A549 (cell line): ENCODE data around the gene POLR3A. TPM values are rescaled to one million over a fixed set of nuclear protein-coding genes. Genes with fewer than 3 reads are reported as not detected.

Experiments used
- ATAC-seq, 2 experiments: fragments of 200-7000 bp in 1 of 2; fragments of >200 bp in 1 of 2; cut with Nextera tagmentation in 1 of 2; cut with Tn5 transposase in 1 of 2; 3 replicates each; pipeline versions ENCODE4 v1.8.0 to v1.9.1; 2018 to 2020; ENCODE audit warnings: mild to moderate bottlenecking in 1 of 2, moderate library complexity in 1 of 2
- CTCF ChIA-PET: fragments of 300-600 bp; sonication (Branson Sonifier 250); formaldehyde crosslinking; extraction: SDS; loops from one replicate; lab custom pipeline; 2021; ENCODE audit warnings: antibody characterized with exemption, inconsistent platforms; lab: Yijun Ruan, JAX
- POLR2A ChIA-PET: fragments of 350-600 bp; formaldehyde crosslinking; extraction: SDS; loops from one replicate; lab custom pipeline; 2021; ENCODE audit warnings: antibody characterized with exemption, inconsistent platforms; lab: Yijun Ruan, JAX
- DNase-seq, 2 experiments: peaks; one replicate each; pipeline versions ENCODE4 v3.0.0 to v3.0.0-alpha.2; 2011 to 2016; ENCODE audit warnings: low read depth in 1 of 2, low spot score in 1 of 2
- FAIRE-seq: peaks from 2 replicates; lab custom pipeline; 2011; peaks lifted over from hg19 to GRCh38; lab: Jason Lieb, UNC
- H3K27ac ChIP-seq, 2 experiments: fragments of >200 bp; sonication (Bioruptor Twin); formaldehyde crosslinking; 3 replicates each; pipeline ENCODE4 v1.5.1; 2016 to 2017
- H3K4me1 ChIP-seq: fragments of >200 bp; sonication (Bioruptor Twin); formaldehyde crosslinking; 3 replicates; pipeline ENCODE4 v1.6.1; 2016
- H3K4me2 ChIP-seq: fragments of >200 bp; sonication (Bioruptor Twin); formaldehyde crosslinking; 3 replicates; pipeline ENCODE4 v1.6.1; 2016
- H3K4me3 ChIP-seq: fragments of >200 bp; sonication (Bioruptor Twin); formaldehyde crosslinking; 3 replicates; pipeline ENCODE4 v1.5.1; 2016
- H3K9me3 ChIP-seq: fragments of >200 bp; sonication (Bioruptor Twin); formaldehyde crosslinking; 3 replicates; pipeline ENCODE4 v1.6.1; 2016
- BCL3 ChIP-seq: fragments of >200 bp; sonication (Bioruptor Twin); formaldehyde crosslinking; IDR thresholded peaks from 3 replicates; pipeline ENCODE4 v1.6.1; 2016
- CBX8 ChIP-seq: fragments of 200-600 bp; sonication (generic); IDR thresholded peaks from 2 replicates; pipeline ENCODE4 v1.6.1; 2016
- CEBPB ChIP-seq, 2 experiments: fragments of >200 bp in 1 of 2; sonication (Bioruptor Twin) in 1 of 2; formaldehyde crosslinking in 1 of 2; IDR thresholded peaks; 2 replicates each; pipeline ENCODE4 v1.6.1; 2012 to 2016
- CHD2 ChIP-seq: fragments of 150-350 bp; IDR thresholded peaks from 2 replicates; pipeline ENCODE4 v1.6.1; 2014; ENCODE audit warnings: low read length; ENCODE audit not compliant: partially characterized antibody
- CTCF ChIP-seq: fragments of >200 bp; sonication (Bioruptor Twin); formaldehyde crosslinking; IDR thresholded peaks from 3 replicates; pipeline ENCODE4 v1.5.1; 2016
- E2F6 ChIP-seq: IDR thresholded peaks from 2 replicates; pipeline ENCODE4 v1.6.1; 2012; ENCODE audit warnings: low read depth, borderline replicate concordance
- EHMT2 ChIP-seq: fragments of 200-600 bp; sonication (generic); IDR thresholded peaks from 2 replicates; pipeline ENCODE4 v1.6.1; 2016; ENCODE audit warnings: antibody characterized with exemption, low read depth, mild to moderate bottlenecking, moderate library complexity
- ELK1 ChIP-seq: fragments of 150-350 bp; IDR thresholded peaks from 2 replicates; pipeline ENCODE4 v1.6.1; 2014; ENCODE audit warnings: low read depth, mild to moderate bottlenecking, low read length
- EP300 ChIP-seq, 2 experiments: fragments of >200 bp; sonication (Bioruptor Twin); formaldehyde crosslinking; IDR thresholded peaks; 2 replicates in 1 of 2; 3 replicates in 1 of 2; pipeline ENCODE4 v1.6.1; 2016 to 2017
- ESRRA ChIP-seq: fragments of 150-350 bp; IDR thresholded peaks from 2 replicates; pipeline ENCODE4 v1.6.1; 2014; ENCODE audit warnings: mild to moderate bottlenecking, low read length, borderline replicate concordance
- FOSB ChIP-seq: fragments of 250-450 bp; sonication (Bioruptor Pico); IDR thresholded peaks from 2 replicates; pipeline ENCODE4 v1.5.0; 2020; ENCODE audit warnings: mild to moderate bottlenecking, moderate library complexity
- GATA3 ChIP-seq: IDR thresholded peaks from 2 replicates; pipeline ENCODE4 v1.6.1; 2012; ENCODE audit warnings: borderline replicate concordance
- HDAC2 ChIP-seq: fragments of 200-600 bp; sonication (generic); IDR thresholded peaks from 2 replicates; pipeline ENCODE4 v1.6.1; 2016
- HES2 ChIP-seq: fragments of >200 bp; sonication (Bioruptor Twin); formaldehyde crosslinking; IDR thresholded peaks from 2 replicates; pipeline ENCODE4 v1.6.1; 2016
- HOXA7 ChIP-seq: fragments of 250-450 bp; sonication (Bioruptor Pico); IDR thresholded peaks from 2 replicates; pipeline ENCODE4 v1.5.0; 2020; ENCODE audit warnings: mild to moderate bottlenecking, moderate library complexity
- HOXB5 ChIP-seq: fragments of 250-450 bp; sonication (Bioruptor Pico); IDR thresholded peaks from 2 replicates; pipeline ENCODE4 v1.5.0; 2020; ENCODE audit warnings: mild to moderate bottlenecking, moderate library complexity
- JUN ChIP-seq, 2 experiments: fragments of >200 bp; sonication (Bioruptor Twin); formaldehyde crosslinking; IDR thresholded peaks; 2 replicates in 1 of 2; 3 replicates in 1 of 2; pipeline ENCODE4 v1.6.1; 2016 to 2017
- MAX ChIP-seq: IDR thresholded peaks from 2 replicates; pipeline ENCODE4 v1.6.1; 2012
- MYC ChIP-seq: IDR thresholded peaks from 2 replicates; pipeline ENCODE4 v1.6.1; 2012; ENCODE audit warnings: mild to moderate bottlenecking, inconsistent platforms, low read length, improper control_type of control experiment, borderline replicate concordance
- NFE2L2 ChIP-seq: fragments of 150-350 bp; conservative IDR thresholded peaks from 2 replicates; pipeline ENCODE4 v1.6.1; 2014; ENCODE audit warnings: low read length
- NPAS2 ChIP-seq: fragments of 250-450 bp; sonication (Bioruptor Pico); IDR thresholded peaks from 2 replicates; pipeline ENCODE4 v1.8.0; 2022; ENCODE audit warnings: mild to moderate bottlenecking, moderate library complexity, borderline replicate concordance
- POLR2A ChIP-seq: IDR thresholded peaks from 2 replicates; pipeline ENCODE4 v1.6.1; 2012; ENCODE audit warnings: mild to moderate bottlenecking, low read length
- RAD21 ChIP-seq, 2 experiments: fragments of >200 bp in 1 of 2; sonication (Bioruptor Twin) in 1 of 2; formaldehyde crosslinking in 1 of 2; IDR thresholded peaks in 1 of 2; conservative IDR thresholded peaks in 1 of 2; 2 replicates in 1 of 2; 3 replicates in 1 of 2; pipeline ENCODE4 v1.6.1; 2012 to 2018; ENCODE audit warnings: inconsistent platforms in 1 of 2
- RCOR1 ChIP-seq: fragments of 150-350 bp; IDR thresholded peaks from 2 replicates; pipeline ENCODE4 v1.6.1; 2014; ENCODE audit warnings: antibody characterized with exemption, low read length, low read depth
- REST ChIP-seq: fragments of 200-600 bp; sonication (generic); IDR thresholded peaks from 2 replicates; pipeline ENCODE4 v1.6.1; 2016; ENCODE audit warnings: antibody characterized with exemption, mild to moderate bottlenecking, moderate library complexity
- RFX5 ChIP-seq: fragments of 450-650 bp; IDR thresholded peaks from 2 replicates; pipeline ENCODE4 v1.7.1; 2014; ENCODE audit warnings: antibody characterized with exemption, mild to moderate bottlenecking, moderate library complexity
- SMC3 ChIP-seq: fragments of >200 bp; sonication (Bioruptor Twin); formaldehyde crosslinking; IDR thresholded peaks from 3 replicates; pipeline ENCODE4 v1.6.1; 2018; ENCODE audit warnings: inconsistent platforms
- SREBF2 ChIP-seq: fragments of 450-650 bp; IDR thresholded peaks from 2 replicates; pipeline ENCODE4 v1.6.1; 2014; ENCODE audit warnings: mild to moderate bottlenecking, moderate library complexity
- WGBS: methylation state at CpG from one replicate; pipeline ENCODE4 v1.1.6; 2017; ENCODE audit errors: missing lambda C conversion rate; 5-methylcytosine and 5-hydroxymethylcytosine counted together
- polyA plus RNA-seq, 4 experiments: library from polyadenylated mRNA; depleted of rRNA in 3 of 4; stranded (reverse); fragments of >200 nt; fragmentation: RNase III in 1 of 4; extraction: RNeasy Plus Mini Kit Qiagen cat#74134 plus additional on column Dnase treatment in 1 of 4; gene quantifications; 2 replicates in 3 of 4; 3 replicates in 1 of 4; pipeline ENCODE4 v1.2.3, GENCODE V29; 2011 to 2017

The POLR3A gene
- polyA plus RNA-seq, 2 of the 4 experiments (the other 2 are of a cell fraction) = 10.9 to 17.7 TPM

- H3K4me1 ChIP-seq = peaks cover 29% of the 10 kb centered on the region
- TF ChIP-seq RAD21 (conservative IDR thresholded peaks at IDR 0.05 in 1 of 2, IDR thresholded peaks at IDR 0.05 in 1 of 2) = no peak
- no peak for TF ChIP-seq ESRRA
- TF ChIP-seq HOXA7 (CRISPR knock-in tag) = no peak
- TF ChIP-seq SREBF2 = no peak
- TF ChIP-seq HES2 = no peak
- TF ChIP-seq CBX8 = no peak
- no peak for TF ChIP-seq CEBPB (IDR thresholded peaks at IDR 0.05)
- no peak for TF ChIP-seq GATA3
- no peak for TF ChIP-seq CHD2
- TF ChIP-seq EHMT2 = no peak
- no peak for TF ChIP-seq E2F6
- WGBS = 93% methylated on average over 6 of the region's 6 CpGs
- ChIA-PET CTCF (interaction anchor here (0.6 to 1.0 kb wide), 3 partner anchors 11 to 49 kb away, joined by 3 read pairs; no protein-coding TSS in a partner anchor), POLR2A (interaction anchor here (0.7 kb wide), 1 partner anchor 13 kb away, joined by 3 read pairs; no protein-coding TSS in a partner anchor)
- no peak for DNase-seq
- FAIRE-seq = no peak
- no peaks in the 10 kb centered on the region for H3K9me3 ChIP-seq
- no peak overlapping the region for H3K4me3 ChIP-seq
- H3K4me2 ChIP-seq = no peak overlapping the region
- no peak overlapping the region for H3K27ac ChIP-seq
- ATAC-seq = no peak
These were observed 87.5 kb downstream of the POLR3A start for GRCh38 chr10:77941790-77942189.

GRCh38 chr10:77940627-77941026 lies 88.7 kb downstream of the POLR3A start:
- H3K4me2 ChIP-seq = no peak overlapping the region
- no peak overlapping the region for H3K4me3 ChIP-seq
- 0 out of 6 replicates have a peak overlapping the region, but pooled peaks of 1 of the 2 experiments have one; percentile 5 for H3K27ac ChIP-seq
- ChIA-PET POLR2A (no interaction called here), CTCF (interaction anchor here (1.0 to 2.4 kb wide), 3 partner anchors 14 to 87 kb away, joined by 3 to 8 read pairs (median 3); partner anchors contain the start of gene DLG5)
- DNase-seq (no peak), FAIRE-seq (no peak), ATAC-seq (no peak)
- H3K4me1 ChIP-seq = peaks cover 29% of the 10 kb centered on the region
- 61% methylated on average over 3 of the region's 3 CpGs for WGBS
- no peak for TF ChIP-seq RFX5
- TF ChIP-seq ELK1 = no peak
- no peak for TF ChIP-seq EP300 (IDR thresholded peaks at IDR 0.05)
- TF ChIP-seq MYC = no peak
- TF ChIP-seq HOXB5 = no peak
- TF ChIP-seq CBX8 = no peak
- TF ChIP-seq FOSB = no peak
- no peak for TF ChIP-seq POLR2A
- no peak for TF ChIP-seq SREBF2
- TF ChIP-seq REST = no peak
- TF ChIP-seq HDAC2 = no peak
- TF ChIP-seq SMC3 = no peak
- no peak for TF ChIP-seq NFE2L2
- TF ChIP-seq CTCF = no peak
- no peak for TF ChIP-seq RCOR1
- TF ChIP-seq BCL3 = no peak
- TF ChIP-seq NPAS2 (CRISPR knock-in tag) = no peak
- TF ChIP-seq JUN (IDR thresholded peaks at IDR 0.05) = no peak
- no peak for TF ChIP-seq MAX
- H3K9me3 ChIP-seq = no peaks in the 10 kb centered on the region
